Spinal cord (tissue), 10 donors: Measurements from ENCODE around the gene TMEM87B. TPM values are rescaled to one million over a fixed set of nuclear protein-coding genes. Genes with fewer than 3 reads are reported as not detected.

Experiments used
- DNase-seq, 6 donors: peaks; one replicate each; pipeline versions ENCODE4 v3.0.0 to v3.0.0-alpha.2; 2013 to 2015; ENCODE audit warnings: low spot score in 6 of 6, low read depth in 4 of 6
- H3K27ac ChIP-seq: one replicate; pipeline ENCODE4 v1.5.1; 2013; ENCODE audit warnings: low read depth, low read length, control low read depth
- H3K27me3 ChIP-seq: one replicate; pipeline ENCODE4 v1.6.1; 2013; ENCODE audit warnings: low read length; ENCODE audit not compliant: control insufficient read depth, insufficient read depth
- H3K36me3 ChIP-seq: one replicate; pipeline ENCODE4 v1.6.1; 2013; ENCODE audit warnings: low read length; ENCODE audit not compliant: control insufficient read depth, insufficient read depth
- H3K4me1 ChIP-seq: one replicate; pipeline ENCODE4 v1.6.1; 2013; ENCODE audit warnings: low read length; ENCODE audit not compliant: control insufficient read depth, insufficient read depth
- H3K4me3 ChIP-seq: one replicate; pipeline ENCODE4 v1.5.1; 2013; ENCODE audit warnings: low read depth, low read length, control low read depth
- H3K9me3 ChIP-seq: one replicate; pipeline ENCODE4 v1.6.1; 2013; ENCODE audit warnings: low read length; ENCODE audit not compliant: control insufficient read depth, insufficient read depth
- WGBS: methylation state at CpG from one replicate; pipeline ENCODE4 v1.1.5; 2013; ENCODE audit warnings: missing lambda C conversion rate; ENCODE audit not compliant: insufficient coverage; 5-methylcytosine and 5-hydroxymethylcytosine counted together
- polyA plus RNA-seq, 2 donors: library from polyadenylated mRNA; unstranded; fragments of 120-200 nt; gene quantifications; one replicate each; pipeline ENCODE4 v1.2.1, GENCODE V29; 2013; ENCODE audit not compliant: insufficient read length in 2 of 2
- total RNA-seq, 2 donors: library from RNA; depleted of rRNA in 1 of 2; stranded (reverse); fragments of 120-200 nt in 1 of 2; fragments of >200 nt in 1 of 2; gene quantifications; one replicate each; pipeline versions ENCODE4 v1.2.3 to v1.2.4, GENCODE V29; 2013 to 2014
- donor health status: healthy.

Gene TMEM87B
- total and polyA plus RNA-seq, 4 donors: 8.5 to 18.1 (median 10.2) TPM

DNA sequence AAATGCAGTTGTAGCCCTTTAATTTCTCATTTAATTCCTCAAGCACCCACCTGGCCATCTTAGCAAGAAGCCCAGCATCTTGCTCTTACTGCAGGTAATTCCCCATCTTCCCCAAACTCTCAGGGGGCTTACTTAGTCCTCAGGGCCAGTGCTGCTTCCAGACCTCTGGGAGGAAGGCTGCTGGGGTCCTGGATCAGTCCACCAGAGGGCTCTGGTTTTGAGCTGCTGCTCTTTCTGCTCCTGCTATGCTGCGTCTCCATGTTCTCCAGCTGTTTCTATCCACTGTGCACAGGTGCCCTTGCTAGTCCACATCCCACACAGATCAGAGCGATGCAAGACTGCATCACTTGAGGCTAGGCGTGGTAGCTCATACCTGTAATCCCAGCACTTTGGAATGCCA, 34.5 kb upstream of the TMEM87B start:
- peaks cover 4% of the 10 kb centered on the region for H3K4me1 ChIP-seq
- no peak for DNase-seq
- WGBS: 74% methylated on average over 3 of the region's 3 CpGs
- H3K4me3 ChIP-seq: no peak overlapping the region
- H3K36me3 ChIP-seq: peaks cover 16% of the 10 kb centered on the region
- H3K27ac ChIP-seq: no peak overlapping the region
- no peaks in the 10 kb centered on the region for H3K9me3 ChIP-seq
- H3K27me3 ChIP-seq: no peaks in the 10 kb centered on the region

DNA sequence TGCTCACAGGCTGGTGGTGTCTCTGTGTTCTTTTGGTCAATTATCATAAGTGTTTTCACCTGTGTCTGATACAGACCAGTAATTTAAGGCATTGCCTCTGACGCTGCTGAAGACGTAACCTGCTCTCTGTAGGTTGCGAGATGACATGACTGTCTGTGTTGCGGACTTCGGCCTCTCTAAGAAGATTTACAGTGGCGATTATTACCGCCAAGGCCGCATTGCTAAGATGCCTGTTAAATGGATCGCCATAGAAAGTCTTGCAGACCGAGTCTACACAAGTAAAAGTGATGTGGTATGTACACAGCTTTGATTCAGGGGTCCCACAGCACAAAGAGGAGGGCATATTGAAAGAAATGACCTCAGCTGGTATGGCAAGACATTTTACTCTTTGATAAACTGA, 33.8 kb upstream of the TMEM87B start:
- Histone ChIP-seq H3K27me3 (no peaks in the 10 kb centered on the region), H3K36me3 (peaks cover 16% of the 10 kb centered on the region), H3K9me3 (no peaks in the 10 kb centered on the region), H3K4me1 (peaks cover 4% of the 10 kb centered on the region), H3K27ac (no peak overlapping the region), H3K4me3 (no peak overlapping the region)
- peak in 1 of 6 donors; percentile 22 for DNase-seq
- 82% methylated on average over 10 of the region's 10 CpGs for WGBS

- WGBS: 63% methylated on average over 5 of the region's 8 CpGs
- H3K36me3 ChIP-seq: peaks cover 16% of the 10 kb centered on the region
- H3K4me3 ChIP-seq: no peak overlapping the region
- no peaks in the 10 kb centered on the region for H3K27me3 ChIP-seq
- no peak overlapping the region for H3K27ac ChIP-seq
- DNase-seq: peak in 1 of 6 donors; percentile 30
- peaks cover 4% of the 10 kb centered on the region for H3K4me1 ChIP-seq
- no peaks in the 10 kb centered on the region for H3K9me3 ChIP-seq
Measured at GRCh38 chr2:112021781-112022231, 33.3 kb upstream of the TMEM87B start.

DNA sequence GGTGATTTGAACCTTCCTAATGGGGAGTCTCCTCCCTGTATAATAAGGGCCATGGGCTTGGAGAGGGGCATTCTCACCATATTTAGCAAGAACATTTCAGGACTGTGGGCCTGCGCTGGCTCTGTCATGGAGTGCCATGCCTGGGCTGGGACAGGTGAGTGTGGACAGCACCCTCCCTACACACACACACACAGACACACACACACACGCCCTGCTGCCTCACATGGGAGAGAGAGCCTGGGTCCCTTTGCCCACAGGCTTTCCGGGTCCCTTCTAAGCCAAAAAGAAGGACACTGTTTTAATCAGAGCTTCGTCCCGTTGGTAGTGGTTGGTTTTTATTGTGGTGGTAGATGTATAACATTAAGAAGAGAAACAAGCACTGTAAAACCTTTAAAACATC, 31.4 kb upstream of the TMEM87B start:
- Histone ChIP-seq H3K36me3 (peaks cover 16% of the 10 kb centered on the region), H3K27me3 (no peaks in the 10 kb centered on the region), H3K4me3 (no peak overlapping the region), H3K9me3 (no peaks in the 10 kb centered on the region), H3K4me1 (peaks cover 4% of the 10 kb centered on the region), H3K27ac (no peak overlapping the region)
- no peak for DNase-seq
- no CpG with 5 or more reads among the region's 5 CpGs for WGBS

- Histone ChIP-seq H3K27me3 (no peaks in the 10 kb centered on the region), H3K9me3 (no peaks in the 10 kb centered on the region), H3K27ac (no peak overlapping the region), H3K4me3 (no peak overlapping the region), H3K36me3 (peaks cover 16% of the 10 kb centered on the region), H3K4me1 (peaks cover 4% of the 10 kb centered on the region)
- WGBS: 95% methylated on average over 5 of the region's 9 CpGs
- DNase-seq: no peak
Measured at GRCh38 chr2:112024231-112024630, 30.8 kb upstream of the TMEM87B start.

- no peak for DNase-seq
- H3K27ac ChIP-seq: no peak overlapping the region
Measured at GRCh38 chr2:112024896-112025491, 30.1 kb upstream of the TMEM87B start.

GRCh38 chr2:112026509-112026908, 28.6 kb upstream of the TMEM87B start:
- H3K36me3 ChIP-seq: peaks cover 16% of the 10 kb centered on the region
- H3K4me1 ChIP-seq: peaks cover 6% of the 10 kb centered on the region
- H3K4me3 ChIP-seq: no peak overlapping the region
- no peaks in the 10 kb centered on the region for H3K27me3 ChIP-seq
- no peak overlapping the region for H3K27ac ChIP-seq
- WGBS: 61% methylated on average over 6 of the region's 8 CpGs
- peak in 2 of 6 donors; percentile 52 to 57 for DNase-seq
- H3K9me3 ChIP-seq: no peaks in the 10 kb centered on the region

More at GRCh38 chr2:112024896-112025491, 30.1 kb upstream of the TMEM87B start:
- H3K27me3 ChIP-seq: no peaks in the 10 kb centered on the region
- peaks cover 16% of the 10 kb centered on the region for H3K36me3 ChIP-seq
- 97% methylated on average over 12 of the region's 12 CpGs for WGBS
- H3K9me3 ChIP-seq: no peaks in the 10 kb centered on the region
- H3K4me1 ChIP-seq: peaks cover 4% of the 10 kb centered on the region
- H3K4me3 ChIP-seq: no peak overlapping the region

- Histone ChIP-seq H3K27me3 (no peaks in the 10 kb centered on the region), H3K4me1 (peaks cover 7% of the 10 kb centered on the region), H3K4me3 (no peak overlapping the region), H3K9me3 (no peaks in the 10 kb centered on the region), H3K36me3 (peaks cover 12% of the 10 kb centered on the region), H3K27ac (no peak overlapping the region)
- WGBS: no CpG with 5 or more reads among the region's 3 CpGs
- DNase-seq: no peak
Measured at GRCh38 chr2:112027767-112028166, 27.3 kb upstream of the TMEM87B start.

GRCh38 chr2:112029164-112029563, 25.9 kb upstream of the TMEM87B start:
- Histone ChIP-seq H3K36me3 (peaks cover 8% of the 10 kb centered on the region), H3K9me3 (no peaks in the 10 kb centered on the region), H3K27me3 (no peaks in the 10 kb centered on the region), H3K27ac (no peak overlapping the region), H3K4me3 (no peak overlapping the region), H3K4me1 (peaks cover 11% of the 10 kb centered on the region)
- WGBS: 100% methylated on average over 2 of the region's 2 CpGs
- DNase-seq: no peak

DNA sequence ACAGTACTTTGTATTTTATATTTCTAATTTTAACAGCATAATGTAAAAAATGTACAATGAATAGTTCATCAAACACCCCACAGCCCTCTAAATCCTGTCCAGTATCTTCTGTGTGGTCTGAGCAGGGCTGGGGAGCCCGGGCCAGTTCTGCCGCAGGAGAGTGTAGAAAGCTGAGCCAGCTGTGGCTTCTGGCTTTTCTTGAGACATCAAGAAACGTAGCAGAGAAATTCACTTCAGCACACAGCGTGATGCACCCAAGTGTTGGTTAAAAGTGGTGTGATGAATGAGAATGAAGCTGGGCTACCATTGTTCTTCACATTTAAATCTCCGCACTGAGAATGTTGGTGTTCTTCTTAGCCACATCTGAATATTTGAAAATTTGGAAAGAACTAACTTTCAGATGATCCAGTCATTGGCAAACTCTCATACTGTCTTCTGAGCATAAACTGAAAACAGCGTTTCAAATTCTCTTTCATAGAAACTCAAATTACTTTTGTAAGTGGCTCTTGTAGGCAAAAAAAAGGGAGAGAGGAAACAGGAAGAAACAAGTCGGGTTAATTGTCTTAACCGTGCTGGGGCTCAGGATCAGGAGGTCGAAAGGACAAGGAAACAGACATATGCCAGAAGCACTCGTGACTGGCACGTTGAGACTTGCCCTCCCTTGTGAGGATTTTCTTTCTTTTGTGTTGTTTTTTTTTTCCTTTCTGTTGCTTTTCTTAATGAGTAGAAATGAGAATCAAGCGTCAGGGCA, 23.4 kb upstream of the TMEM87B start:
- H3K4me3 ChIP-seq: no peak overlapping the region
- H3K27ac ChIP-seq: peak overlapping the region; percentile 16
- DNase-seq: no peak
- no peaks in the 10 kb centered on the region for H3K27me3 ChIP-seq
- peaks cover 7% of the 10 kb centered on the region for H3K4me1 ChIP-seq
- H3K9me3 ChIP-seq: no peaks in the 10 kb centered on the region
- WGBS: 11% methylated on average over 4 of the region's 12 CpGs
- no peaks in the 10 kb centered on the region for H3K36me3 ChIP-seq
